ENCODE results near the gene PCGF2. TPM values are rescaled to one million over a fixed set of nuclear protein-coding genes. Genes with fewer than 3 reads are reported as not detected.

The PCGF2 gene
- total RNA-seq, 1 experiment from 2014 or later: 43.9 TPM

DNA sequence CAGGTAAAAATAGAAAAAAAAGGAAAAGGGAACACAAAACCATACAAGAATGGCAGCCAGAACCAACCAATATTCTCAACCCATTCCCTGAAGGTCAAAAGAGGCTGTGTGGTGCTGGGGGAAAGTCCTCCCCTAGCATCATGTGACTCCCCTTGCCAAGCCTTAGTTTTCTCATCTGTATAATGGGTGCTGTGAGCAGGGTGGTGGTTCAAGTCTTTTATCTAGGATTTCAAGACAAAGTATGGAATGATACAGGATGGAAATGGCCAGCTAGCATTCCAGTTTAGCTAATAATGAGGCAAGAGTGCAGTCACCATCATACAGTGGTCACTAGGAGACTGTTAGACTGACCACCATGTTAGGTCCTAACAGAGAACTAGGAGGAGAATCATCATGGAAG, 25.1 kb upstream of the PCGF2 start:
- CTCF ChIA-PET: no interaction called here
- no peak for ATAC-seq
- in situ Hi-C loops (cut with HindIII; ENCODE audit: low pct_unique_long_range_greater_than_20kb, low sequenced_read_pairs): no loop called here

DNA sequence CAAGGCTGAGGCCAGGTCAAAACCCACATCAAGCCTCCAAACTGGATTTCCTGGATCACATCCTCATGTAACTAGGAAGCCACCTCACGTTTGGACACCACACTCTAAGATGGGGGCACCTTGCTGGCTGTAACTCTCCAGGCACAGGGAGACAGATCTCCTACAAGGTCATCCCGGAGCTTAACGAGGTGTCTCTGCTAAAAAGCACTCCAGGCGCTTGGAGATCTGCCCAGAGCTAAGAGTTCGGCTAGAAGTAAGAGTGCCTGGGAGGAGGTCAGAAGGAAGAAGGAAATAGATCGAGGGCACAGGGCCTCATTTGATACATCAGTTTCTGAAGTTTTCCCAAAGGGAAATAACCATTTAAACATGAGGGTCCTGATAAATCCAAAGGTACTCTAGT, 20.3 kb upstream of the PCGF2 start:
- intact Hi-C loops (cut with micrococcal nuclease; ENCODE audit: unreplicated experiment): no loop called here
- CTCF ChIA-PET: no interaction called here
- no peaks in the 10 kb centered on the region for H3K4me1 ChIP-seq (ENCODE audit: control insufficient read depth, insufficient read depth, low read length)
- DNase-seq (ENCODE audit: low read depth, low spot score): no peak
- POLR2A ChIA-PET: no interaction called here
- no TSS peak for BruUV-seq (replicated peaks)
- no peak for ATAC-seq
- in situ Hi-C loops (cut with HindIII; ENCODE audit: low pct_unique_long_range_greater_than_20kb, low sequenced_read_pairs): no loop called here
- TF ChIP-seq SIN3A (IDR thresholded peaks at IDR 0.05; ENCODE audit: borderline replicate concordance, insufficient read depth, low read depth, low read length): no peak
- TF ChIP-seq TCF7L2 (IDR thresholded peaks at IDR 0.05; ENCODE audit: low read depth, low read length): no peak
- TF ChIP-seq, protein P1, sequence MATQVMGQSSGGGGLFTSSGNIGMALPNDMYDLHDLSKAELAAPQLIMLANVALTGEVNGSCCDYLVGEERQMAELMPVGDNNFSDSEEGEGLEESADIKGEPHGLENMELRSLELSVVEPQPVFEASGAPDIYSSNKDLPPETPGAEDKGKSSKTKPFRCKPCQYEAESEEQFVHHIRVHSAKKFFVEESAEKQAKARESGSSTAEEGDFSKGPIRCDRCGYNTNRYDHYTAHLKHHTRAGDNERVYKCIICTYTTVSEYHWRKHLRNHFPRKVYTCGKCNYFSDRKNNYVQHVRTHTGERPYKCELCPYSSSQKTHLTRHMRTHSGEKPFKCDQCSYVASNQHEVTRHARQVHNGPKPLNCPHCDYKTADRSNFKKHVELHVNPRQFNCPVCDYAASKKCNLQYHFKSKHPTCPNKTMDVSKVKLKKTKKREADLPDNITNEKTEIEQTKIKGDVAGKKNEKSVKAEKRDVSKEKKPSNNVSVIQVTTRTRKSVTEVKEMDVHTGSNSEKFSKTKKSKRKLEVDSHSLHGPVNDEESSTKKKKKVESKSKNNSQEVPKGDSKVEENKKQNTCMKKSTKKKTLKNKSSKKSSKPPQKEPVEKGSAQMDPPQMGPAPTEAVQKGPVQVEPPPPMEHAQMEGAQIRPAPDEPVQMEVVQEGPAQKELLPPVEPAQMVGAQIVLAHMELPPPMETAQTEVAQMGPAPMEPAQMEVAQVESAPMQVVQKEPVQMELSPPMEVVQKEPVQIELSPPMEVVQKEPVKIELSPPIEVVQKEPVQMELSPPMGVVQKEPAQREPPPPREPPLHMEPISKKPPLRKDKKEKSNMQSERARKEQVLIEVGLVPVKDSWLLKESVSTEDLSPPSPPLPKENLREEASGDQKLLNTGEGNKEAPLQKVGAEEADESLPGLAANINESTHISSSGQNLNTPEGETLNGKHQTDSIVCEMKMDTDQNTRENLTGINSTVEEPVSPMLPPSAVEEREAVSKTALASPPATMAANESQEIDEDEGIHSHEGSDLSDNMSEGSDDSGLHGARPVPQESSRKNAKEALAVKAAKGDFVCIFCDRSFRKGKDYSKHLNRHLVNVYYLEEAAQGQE (IDR thresholded peaks at IDR 0.05; ENCODE audit: insufficient read depth in 1 of 2, low read depth in 2 of 2, low read length in 1 of 2): no peak
- no peak for TF ChIP-seq POLR2AphosphoS5 (IDR thresholded peaks at IDR 0.05; ENCODE audit: low read depth, low read length)
- TF ChIP-seq, protein P2, sequence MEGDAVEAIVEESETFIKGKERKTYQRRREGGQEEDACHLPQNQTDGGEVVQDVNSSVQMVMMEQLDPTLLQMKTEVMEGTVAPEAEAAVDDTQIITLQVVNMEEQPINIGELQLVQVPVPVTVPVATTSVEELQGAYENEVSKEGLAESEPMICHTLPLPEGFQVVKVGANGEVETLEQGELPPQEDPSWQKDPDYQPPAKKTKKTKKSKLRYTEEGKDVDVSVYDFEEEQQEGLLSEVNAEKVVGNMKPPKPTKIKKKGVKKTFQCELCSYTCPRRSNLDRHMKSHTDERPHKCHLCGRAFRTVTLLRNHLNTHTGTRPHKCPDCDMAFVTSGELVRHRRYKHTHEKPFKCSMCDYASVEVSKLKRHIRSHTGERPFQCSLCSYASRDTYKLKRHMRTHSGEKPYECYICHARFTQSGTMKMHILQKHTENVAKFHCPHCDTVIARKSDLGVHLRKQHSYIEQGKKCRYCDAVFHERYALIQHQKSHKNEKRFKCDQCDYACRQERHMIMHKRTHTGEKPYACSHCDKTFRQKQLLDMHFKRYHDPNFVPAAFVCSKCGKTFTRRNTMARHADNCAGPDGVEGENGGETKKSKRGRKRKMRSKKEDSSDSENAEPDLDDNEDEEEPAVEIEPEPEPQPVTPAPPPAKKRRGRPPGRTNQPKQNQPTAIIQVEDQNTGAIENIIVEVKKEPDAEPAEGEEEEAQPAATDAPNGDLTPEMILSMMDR (IDR thresholded peaks at IDR 0.05): no peak
- no peaks in the 10 kb centered on the region; the same call in none of the 2 replicates for H3K36me3 ChIP-seq (ENCODE audit: control insufficient read depth, insufficient read depth, low read length)
- no peaks in the 10 kb centered on the region for H3K27me3 ChIP-seq (ENCODE audit: control insufficient read depth, insufficient read depth, low read length)
- H3K27ac ChIP-seq (ENCODE audit: low read length): no peak overlapping the region
- H3K9me3 ChIP-seq (ENCODE audit: control insufficient read depth, insufficient read depth, low read depth, low read length): no peaks in the 10 kb centered on the region
- H3K4me3 ChIP-seq (ENCODE audit: low read depth in 2 of 2, low read length in 2 of 2): no peak overlapping the region

More for the DNA sequence above, 25.1 kb upstream of the PCGF2 start:
- POLR2A ChIA-PET: no interaction called here
- Histone ChIP-seq H3K27me3 (ENCODE audit: control insufficient read depth, insufficient read depth, low read length) (no peaks in the 10 kb centered on the region), H3K4me1 (ENCODE audit: control insufficient read depth, insufficient read depth, low read length) (no peaks in the 10 kb centered on the region), H3K9me3 (ENCODE audit: control insufficient read depth, insufficient read depth, low read depth, low read length) (no peaks in the 10 kb centered on the region), H3K36me3 (ENCODE audit: control insufficient read depth, insufficient read depth, low read length) (peaks cover 3% of the 10 kb centered on the region), H3K27ac (ENCODE audit: low read length) (no peak overlapping the region), H3K4me3 (ENCODE audit: low read depth in 2 of 2, low read length in 2 of 2) (no peak overlapping the region)
- TF ChIP-seq SIN3A (IDR thresholded peaks at IDR 0.05; ENCODE audit: borderline replicate concordance, insufficient read depth, low read depth, low read length): no peak
- TF ChIP-seq, protein P2 (IDR thresholded peaks at IDR 0.05): no peak
- no peak for TF ChIP-seq POLR2AphosphoS5 (IDR thresholded peaks at IDR 0.05; ENCODE audit: low read depth, low read length)
- TF ChIP-seq, protein P1 (IDR thresholded peaks at IDR 0.05; ENCODE audit: insufficient read depth in 1 of 2, low read depth in 2 of 2, low read length in 1 of 2): no peak
- no peak for TF ChIP-seq TCF7L2 (IDR thresholded peaks at IDR 0.05; ENCODE audit: low read depth, low read length)
- intact Hi-C loops (cut with micrococcal nuclease; ENCODE audit: unreplicated experiment): no loop called here
- BruUV-seq (replicated peaks): no TSS peak
- DNase-seq (ENCODE audit: low read depth, low spot score): no peak
